Stimulated activated naive CD8-positive, alpha-beta T cell treated with anti-CD3 and anti-CD28 coated beads, Interleukin-15, Interleukin-2, amounts not matched to agents 100 ng/mL and 50 ng/mL, for 24 hours (primary cell): Measurements from ENCODE around the gene SHISA3.

Experiments
- H3K27ac Mint-ChIP-seq: one replicate; pipeline ENCODE4 v1.8.0; 2021; ENCODE audit warnings: mild to moderate bottlenecking, mixed read lengths
- H3K27me3 Mint-ChIP-seq: one replicate; pipeline ENCODE4 v1.8.0; 2021; ENCODE audit warnings: mixed read lengths
- H3K36me3 Mint-ChIP-seq: one replicate; pipeline ENCODE4 v1.8.0; 2021; ENCODE audit warnings: low read depth, mixed read lengths
- H3K4me1 Mint-ChIP-seq: one replicate; pipeline ENCODE4 v1.8.0; 2021; ENCODE audit warnings: low read depth, mixed read lengths
- H3K4me3 Mint-ChIP-seq: one replicate; pipeline ENCODE4 v1.8.0; 2021; ENCODE audit warnings: mild to moderate bottlenecking, mixed read lengths
- H3K9me3 Mint-ChIP-seq: one replicate; pipeline ENCODE4 v1.8.0; 2021; ENCODE audit warnings: mixed read lengths

SHISA3 gene

GRCh38 chr4:42401171-42401570, 3.9 kb downstream of the SHISA3 start:
- no peak overlapping the region for H3K4me3 Mint-ChIP-seq
- peaks cover 33% of the 10 kb centered on the region for H3K4me1 Mint-ChIP-seq
- no peak overlapping the region for H3K27ac Mint-ChIP-seq
- H3K9me3 Mint-ChIP-seq, result no peaks in the 10 kb centered on the region
- peaks cover 8% of the 10 kb centered on the region for H3K36me3 Mint-ChIP-seq
- peaks cover 54% of the 10 kb centered on the region for H3K27me3 Mint-ChIP-seq

- peaks cover 31% of the 10 kb centered on the region for H3K27me3 Mint-ChIP-seq
- no peaks in the 10 kb centered on the region for H3K9me3 Mint-ChIP-seq
- no peak overlapping the region for H3K4me3 Mint-ChIP-seq
- peaks cover 10% of the 10 kb centered on the region for H3K4me1 Mint-ChIP-seq
- H3K36me3 Mint-ChIP-seq, result peaks cover 10% of the 10 kb centered on the region
- no peak overlapping the region for H3K27ac Mint-ChIP-seq
Observed at GRCh38 chr4:42404001-42404400, 6.7 kb downstream of the SHISA3 start.

GRCh38 chr4:42410446-42410845, 13.2 kb downstream of the SHISA3 start:
- no peak overlapping the region for H3K27ac Mint-ChIP-seq
- no peaks in the 10 kb centered on the region for H3K4me1 Mint-ChIP-seq
- no peak overlapping the region for H3K4me3 Mint-ChIP-seq
- H3K27me3 Mint-ChIP-seq, result no peaks in the 10 kb centered on the region
- H3K36me3 Mint-ChIP-seq, result peaks cover 49% of the 10 kb centered on the region
- H3K9me3 Mint-ChIP-seq, result no peaks in the 10 kb centered on the region

- peaks cover 48% of the 10 kb centered on the region for H3K36me3 Mint-ChIP-seq
Observed at GRCh38 chr4:42411803-42412202, 14.5 kb downstream of the SHISA3 start.

GRCh38 chr4:42412251-42412650, 15.0 kb downstream of the SHISA3 start:
- H3K36me3 Mint-ChIP-seq, result peaks cover 50% of the 10 kb centered on the region
- no peaks in the 10 kb centered on the region for H3K27me3 Mint-ChIP-seq
- H3K4me3 Mint-ChIP-seq, result no peak overlapping the region
- peak overlapping the region; percentile 19 for H3K27ac Mint-ChIP-seq
- H3K4me1 Mint-ChIP-seq, result no peaks in the 10 kb centered on the region
- H3K9me3 Mint-ChIP-seq, result no peaks in the 10 kb centered on the region

More at GRCh38 chr4:42411803-42412202, 14.5 kb downstream of the SHISA3 start:
- Mint-ChIP-seq H3K27ac (peak overlapping the region; percentile 19), H3K4me1 (no peaks in the 10 kb centered on the region), H3K9me3 (no peaks in the 10 kb centered on the region), H3K27me3 (no peaks in the 10 kb centered on the region), H3K4me3 (no peak overlapping the region)

- H3K4me3 Mint-ChIP-seq, result no peak overlapping the region
- peaks cover 71% of the 10 kb centered on the region for H3K36me3 Mint-ChIP-seq
- H3K27ac Mint-ChIP-seq, result no peak overlapping the region
- no peaks in the 10 kb centered on the region for H3K27me3 Mint-ChIP-seq
- H3K9me3 Mint-ChIP-seq, result no peaks in the 10 kb centered on the region
- no peaks in the 10 kb centered on the region for H3K4me1 Mint-ChIP-seq
Observed at GRCh38 chr4:42415281-42415680, 18.0 kb downstream of the SHISA3 start.

- Mint-ChIP-seq H3K27me3 (no peaks in the 10 kb centered on the region), H3K4me1 (no peaks in the 10 kb centered on the region), H3K9me3 (no peaks in the 10 kb centered on the region), H3K36me3 (peaks cover 74% of the 10 kb centered on the region), H3K4me3 (no peak overlapping the region), H3K27ac (no peak overlapping the region)
Observed at GRCh38 chr4:42416017-42416416, 18.7 kb downstream of the SHISA3 start.

- no peak overlapping the region for H3K4me3 Mint-ChIP-seq
- peaks cover 73% of the 10 kb centered on the region for H3K36me3 Mint-ChIP-seq
- no peak overlapping the region for H3K27ac Mint-ChIP-seq
- no peaks in the 10 kb centered on the region for H3K27me3 Mint-ChIP-seq
- no peaks in the 10 kb centered on the region for H3K9me3 Mint-ChIP-seq
- no peaks in the 10 kb centered on the region for H3K4me1 Mint-ChIP-seq
Observed at GRCh38 chr4:42417550-42417949, 20.3 kb downstream of the SHISA3 start.

GRCh38 chr4:42420140-42420539, 22.9 kb downstream of the SHISA3 start:
- Mint-ChIP-seq H3K4me3 (no peak overlapping the region), H3K27ac (no peak overlapping the region), H3K9me3 (no peaks in the 10 kb centered on the region), H3K4me1 (no peaks in the 10 kb centered on the region), H3K27me3 (no peaks in the 10 kb centered on the region), H3K36me3 (peaks cover 63% of the 10 kb centered on the region)

- Mint-ChIP-seq H3K4me3 (no peak overlapping the region), H3K9me3 (no peaks in the 10 kb centered on the region), H3K36me3 (peaks cover 45% of the 10 kb centered on the region), H3K4me1 (no peaks in the 10 kb centered on the region), H3K27me3 (no peaks in the 10 kb centered on the region), H3K27ac (no peak overlapping the region)
Observed at GRCh38 chr4:42425146-42426065, 28.1 kb downstream of the SHISA3 start.

- H3K36me3 Mint-ChIP-seq, result peaks cover 37% of the 10 kb centered on the region
- no peak overlapping the region for H3K4me3 Mint-ChIP-seq
- no peak overlapping the region for H3K27ac Mint-ChIP-seq
- no peaks in the 10 kb centered on the region for H3K27me3 Mint-ChIP-seq
- no peaks in the 10 kb centered on the region for H3K4me1 Mint-ChIP-seq
- no peaks in the 10 kb centered on the region for H3K9me3 Mint-ChIP-seq
Observed at GRCh38 chr4:42428036-42428435, 30.7 kb downstream of the SHISA3 start.

GRCh38 chr4:42436928-42437565, 39.8 kb downstream of the SHISA3 start:
- Mint-ChIP-seq H3K27me3 (no peaks in the 10 kb centered on the region), H3K9me3 (no peaks in the 10 kb centered on the region), H3K4me3 (no peak overlapping the region), H3K36me3 (peaks cover 53% of the 10 kb centered on the region), H3K4me1 (no peaks in the 10 kb centered on the region), H3K27ac (no peak overlapping the region)

GRCh38 chr4:42440083-42440482, 42.8 kb downstream of the SHISA3 start:
- H3K36me3 Mint-ChIP-seq, result peaks cover 55% of the 10 kb centered on the region
- no peaks in the 10 kb centered on the region for H3K27me3 Mint-ChIP-seq
- no peak overlapping the region for H3K27ac Mint-ChIP-seq
- no peaks in the 10 kb centered on the region for H3K4me1 Mint-ChIP-seq
- H3K9me3 Mint-ChIP-seq, result no peaks in the 10 kb centered on the region
- H3K4me3 Mint-ChIP-seq, result no peak overlapping the region

- H3K9me3 Mint-ChIP-seq, result no peaks in the 10 kb centered on the region
- H3K4me3 Mint-ChIP-seq, result no peak overlapping the region
- H3K27me3 Mint-ChIP-seq, result no peaks in the 10 kb centered on the region
- H3K36me3 Mint-ChIP-seq, result peaks cover 36% of the 10 kb centered on the region
- no peaks in the 10 kb centered on the region for H3K4me1 Mint-ChIP-seq
- no peak overlapping the region for H3K27ac Mint-ChIP-seq
Observed at GRCh38 chr4:42442601-42443000, 45.3 kb downstream of the SHISA3 start.

GRCh38 chr4:42445038-42445437, 47.8 kb downstream of the SHISA3 start:
- Mint-ChIP-seq H3K27me3 (no peaks in the 10 kb centered on the region), H3K36me3 (peaks cover 29% of the 10 kb centered on the region), H3K4me1 (no peaks in the 10 kb centered on the region), H3K27ac (no peak overlapping the region), H3K9me3 (no peaks in the 10 kb centered on the region), H3K4me3 (no peak overlapping the region)
